Neural progenitor cell (in vitro differentiated cells): Measurements from ENCODE around the gene LINC01488. TPM values are rescaled to one million over a fixed set of nuclear protein-coding genes. Genes with fewer than 3 reads are reported as not detected.
A peak's percentile ranks its signal among the peaks of the same experiment; 100 is the strongest.

Experiments used
- DNase-seq: peaks from one replicate; pipeline ENCODE4 v3.0.0-alpha.2; 2016; ENCODE audit warnings: low spot score
- H2AFZ ChIP-seq: fragments of 200-600 bp; sonication (generic); replicated peaks from 2 replicates; pipeline ENCODE4 v1.6.1; 2016; ENCODE audit warnings: antibody characterized with exemption
- H3F3A ChIP-seq: fragments of 200-600 bp; sonication (generic); 2 replicates; pipeline ENCODE4 v1.6.1; 2016; ENCODE audit warnings: antibody characterized with exemption, low read depth
- H3K27ac ChIP-seq: fragments of 200-600 bp; sonication (generic); 2 replicates; pipeline ENCODE4 v1.5.1; 2016; ENCODE audit warnings: mild to moderate bottlenecking
- H3K27me3 ChIP-seq: fragments of 200-600 bp; sonication (generic); 2 replicates; pipeline ENCODE4 v1.6.1; 2016; ENCODE audit warnings: mild to moderate bottlenecking, moderate library complexity
- H3K36me3 ChIP-seq: fragments of 200-600 bp; sonication (generic); 2 replicates; pipeline ENCODE4 v1.5.1; 2016
- H3K4me1 ChIP-seq: fragments of 200-600 bp; sonication (generic); 2 replicates; pipeline ENCODE4 v1.6.1; 2016; ENCODE audit warnings: mixed run types
- H3K4me2 ChIP-seq: fragments of 200-600 bp; sonication (generic); 2 replicates; pipeline ENCODE4 v1.6.1; 2016
- H3K4me3 ChIP-seq: fragments of 200-600 bp; sonication (generic); 2 replicates; pipeline ENCODE4 v1.5.1; 2016
- H3K79me2 ChIP-seq: fragments of 200-600 bp; sonication (generic); 2 replicates; pipeline ENCODE4 v1.6.1; 2016; ENCODE audit warnings: low read depth
- H3K9ac ChIP-seq: fragments of 200-600 bp; sonication (generic); 2 replicates; pipeline ENCODE4 v1.6.1; 2016
- H3K9me3 ChIP-seq: fragments of 200-600 bp; sonication (generic); 2 replicates; pipeline ENCODE4 v1.5.1; 2016; ENCODE audit warnings: low read depth
- H4K20me1 ChIP-seq: fragments of 200-600 bp; sonication (generic); 2 replicates; pipeline ENCODE4 v1.6.1; 2016; ENCODE audit warnings: low read depth
- H3K27ac Mint-ChIP-seq: 3 replicates; pipeline ENCODE4 v1.8.0; 2021; ENCODE audit warnings: mixed read lengths
- H3K27me3 Mint-ChIP-seq: 2 replicates; pipeline ENCODE4 v1.8.0; 2022; ENCODE audit warnings: low read depth, mild to moderate bottlenecking, inconsistent platforms, moderate library complexity, mixed read lengths; ENCODE audit not compliant: insufficient read depth
- H3K36me3 Mint-ChIP-seq: 3 replicates; pipeline ENCODE4 v1.8.0; 2021; ENCODE audit warnings: mixed read lengths
- H3K4me1 Mint-ChIP-seq: 3 replicates; pipeline ENCODE4 v1.8.0; 2021; ENCODE audit warnings: mixed read lengths
- H3K4me3 Mint-ChIP-seq: 3 replicates; pipeline ENCODE4 v1.8.0; 2021; ENCODE audit warnings: mild to moderate bottlenecking, moderate library complexity, mixed read lengths
- H3K9me3 Mint-ChIP-seq: 3 replicates; pipeline ENCODE4 v1.8.0; 2020; ENCODE audit warnings: mixed read lengths
- CTCF ChIP-seq: fragments of 200-600 bp; sonication (generic); IDR thresholded peaks from 2 replicates; pipeline ENCODE4 v1.5.1; 2017; ENCODE audit warnings: antibody characterized with exemption, mild to moderate bottlenecking
- EZH2 ChIP-seq: fragments of 200-600 bp; sonication (generic); IDR thresholded peaks from 2 replicates; pipeline ENCODE4 v1.6.1; 2017; ENCODE audit warnings: antibody characterized with exemption, mild to moderate bottlenecking, moderate library complexity
- EZH2phosphoT487 ChIP-seq: fragments of 200-600 bp; sonication (generic); IDR thresholded peaks from 2 replicates; pipeline ENCODE4 v1.6.1; 2017; ENCODE audit warnings: antibody characterized with exemption
- total RNA-seq: library from RNA; depleted of rRNA; stranded (reverse); fragments of >200 nt; gene quantifications from 2 replicates; pipeline ENCODE4 v1.2.3, GENCODE V29; 2015; ENCODE audit warnings: low replicate concordance

Gene LINC01488
- total RNA-seq, 1 donor from 2014 or later: 0.09 TPM

GRCh38 chr11:69510471-69511357 lies 29.3 kb downstream of the LINC01488 start:
- Histone ChIP-seq H2AFZ (no peak overlapping the region), H4K20me1 (no peaks in the 10 kb centered on the region), H3F3A (no peaks in the 10 kb centered on the region), H3K9ac (no peak overlapping the region), H3K9me3 (no peaks in the 10 kb centered on the region), H3K4me1 (no peaks in the 10 kb centered on the region), H3K4me3 (no peak overlapping the region), H3K36me3 (no peaks in the 10 kb centered on the region), H3K27me3 (no peaks in the 10 kb centered on the region), H3K27ac (no peak overlapping the region), H3K79me2 (no peaks in the 10 kb centered on the region), H3K4me2 (no peak overlapping the region)
- TF ChIP-seq EZH2phosphoT487: no peak
- TF ChIP-seq EZH2: no peak
- no peak for TF ChIP-seq CTCF
- no peak overlapping the region for H3K27ac Mint-ChIP-seq
- H3K27me3 Mint-ChIP-seq: peaks cover 9% of the 10 kb centered on the region
- peaks cover 1% of the 10 kb centered on the region for H3K36me3 Mint-ChIP-seq
- H3K9me3 Mint-ChIP-seq: peaks cover 5% of the 10 kb centered on the region
- no peak for DNase-seq
- peaks cover 3% of the 10 kb centered on the region for H3K4me1 Mint-ChIP-seq
- no peak overlapping the region for H3K4me3 Mint-ChIP-seq

- Histone ChIP-seq H2AFZ (no peak overlapping the region), H3K4me1 (no peaks in the 10 kb centered on the region), H3F3A (no peaks in the 10 kb centered on the region), H3K4me2 (no peak overlapping the region), H3K9ac (no peak overlapping the region), H3K27me3 (no peaks in the 10 kb centered on the region), H3K27ac (no peak overlapping the region), H3K36me3 (no peaks in the 10 kb centered on the region), H4K20me1 (no peaks in the 10 kb centered on the region), H3K9me3 (no peaks in the 10 kb centered on the region), H3K79me2 (no peaks in the 10 kb centered on the region), H3K4me3 (no peak overlapping the region)
- H3K27ac Mint-ChIP-seq: peak overlapping the region; percentile 9
- no peaks in the 10 kb centered on the region for H3K36me3 Mint-ChIP-seq
- H3K4me3 Mint-ChIP-seq: no peak overlapping the region
- H3K9me3 Mint-ChIP-seq: peaks cover 3% of the 10 kb centered on the region
- peaks cover 3% of the 10 kb centered on the region for H3K4me1 Mint-ChIP-seq
- peaks cover 11% of the 10 kb centered on the region for H3K27me3 Mint-ChIP-seq
- TF ChIP-seq CTCF (no peak), EZH2phosphoT487 (no peak), EZH2 (no peak)
- no peak for DNase-seq
These were observed 30.0 kb downstream of the LINC01488 start for GRCh38 chr11:69511358-69512055.

DNA sequence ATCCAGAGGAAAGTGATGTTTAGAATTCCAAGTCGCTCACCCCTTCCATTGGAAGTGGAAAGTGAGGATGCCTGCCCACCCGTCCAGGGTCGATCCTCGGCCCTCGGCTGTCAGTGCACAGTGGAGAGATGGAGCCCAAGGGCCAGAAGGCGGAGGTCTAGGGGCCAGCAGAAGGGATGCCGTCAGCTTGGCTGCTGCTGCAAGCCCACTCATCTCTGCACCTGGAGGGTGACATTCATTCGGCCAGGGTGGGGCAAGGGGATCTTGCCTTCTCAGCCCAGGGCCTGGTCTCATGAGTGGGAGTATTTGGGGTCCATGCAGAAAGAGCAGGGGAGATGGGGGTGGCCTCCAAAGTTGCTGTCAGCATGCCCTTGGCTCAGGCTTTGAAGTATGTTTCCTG lies 30.7 kb downstream of the LINC01488 start:
- no peaks in the 10 kb centered on the region for H3F3A ChIP-seq
- no peaks in the 10 kb centered on the region for H3K27me3 ChIP-seq
- Mint-ChIP-seq H3K36me3 (no peaks in the 10 kb centered on the region), H3K9me3 (no peaks in the 10 kb centered on the region), H3K4me1 (peaks cover 3% of the 10 kb centered on the region), H3K4me3 (no peak overlapping the region), H3K27me3 (peaks cover 15% of the 10 kb centered on the region), H3K27ac (no peak overlapping the region)
- H3K36me3 ChIP-seq: no peaks in the 10 kb centered on the region
- no peak overlapping the region for H2AFZ ChIP-seq
- no peak overlapping the region for H3K9ac ChIP-seq
- H3K4me1 ChIP-seq: no peaks in the 10 kb centered on the region
- H3K4me3 ChIP-seq: no peak overlapping the region
- no peaks in the 10 kb centered on the region for H3K79me2 ChIP-seq
- no peak overlapping the region for H3K27ac ChIP-seq
- H4K20me1 ChIP-seq: no peaks in the 10 kb centered on the region
- no peak for TF ChIP-seq EZH2
- no peak for TF ChIP-seq EZH2phosphoT487
- TF ChIP-seq CTCF: no peak
- H3K4me2 ChIP-seq: no peak overlapping the region
- no peak for DNase-seq
- no peaks in the 10 kb centered on the region for H3K9me3 ChIP-seq
